OCI-LY7 (cell line): ENCODE results near the gene FAM200B. TPM values are rescaled to one million over a fixed set of nuclear protein-coding genes. Genes with fewer than 3 reads are reported as not detected.

Experiments
- BruUV-seq: library from RNA; stranded (reverse); fragments of 400-500 nt; replicated peaks from 2 replicates; lab custom pipeline; 2021; lab: Mats Ljungman, UMichigan
- CTCF ChIA-PET: fragments of 300-600 bp; sonication (Branson Sonifier 250); formaldehyde crosslinking; loops from one replicate; lab custom pipeline; 2022; ENCODE audit warnings: antibody characterized with exemption; ENCODE audit not compliant: unreplicated experiment; lab: Charles Lee
- POLR2A ChIA-PET: fragments of 300-600 bp; sonication (Branson Sonifier 250); formaldehyde crosslinking; loops from one replicate; lab custom pipeline; 2022; ENCODE audit warnings: antibody characterized with exemption; lab: Charles Lee
- DNase-seq: peaks from one replicate; pipeline ENCODE4 v3.0.0-alpha.2; 2015; ENCODE audit warnings: low spot score
- H2AFZ ChIP-seq: fragments of 200-600 bp; sonication (generic), shearing (Covaris generic); 2 replicates; pipeline ENCODE4 v1.6.1; 2014; ENCODE audit warnings: mild to moderate bottlenecking, antibody characterized with exemption, low read length, moderate library complexity
- H3K27ac ChIP-seq: fragments of 200-600 bp; sonication (generic); 2 replicates; pipeline ENCODE4 v1.5.1; 2014; ENCODE audit warnings: mixed run types, low read depth, mild to moderate bottlenecking, moderate library complexity, low read length, inconsistent platforms; ENCODE audit not compliant: poor library complexity, severe bottlenecking
- H3K36me3 ChIP-seq: fragments of 200-600 bp; sonication (generic); 2 replicates; pipeline ENCODE4 v1.6.1; 2014; ENCODE audit warnings: mild to moderate bottlenecking, antibody characterized with exemption, low read length, moderate library complexity, mixed read lengths; ENCODE audit not compliant: insufficient read depth
- H3K4me1 ChIP-seq: fragments of 200-600 bp; sonication (generic); 2 replicates; pipeline ENCODE4 v1.5.1; 2014; ENCODE audit warnings: mild to moderate bottlenecking, low read length; ENCODE audit not compliant: insufficient read depth, poor library complexity, severe bottlenecking
- H3K4me2 ChIP-seq: fragments of 200-600 bp; sonication (generic); 2 replicates; pipeline ENCODE4 v1.6.1; 2014; ENCODE audit warnings: mild to moderate bottlenecking, low read length
- H3K4me3 ChIP-seq: fragments of 200-600 bp; sonication (generic); 2 replicates; pipeline ENCODE4 v1.5.1; 2014; ENCODE audit warnings: mild to moderate bottlenecking, low read depth, low read length; ENCODE audit not compliant: poor library complexity, severe bottlenecking
- H3K79me2 ChIP-seq: fragments of 200-600 bp; sonication (generic); 2 replicates; pipeline ENCODE4 v1.6.1; 2016; ENCODE audit warnings: low read depth, mild to moderate bottlenecking, low read length, moderate library complexity, mixed read lengths; ENCODE audit not compliant: insufficient read depth
- H3K9me2 ChIP-seq: fragments of 200-600 bp; sonication (generic); 2 replicates; pipeline ENCODE4 v1.6.1; 2016; ENCODE audit warnings: mild to moderate bottlenecking, low read length, mixed read lengths; ENCODE audit not compliant: insufficient read depth
- H3K9me3 ChIP-seq: fragments of 200-600 bp; sonication (generic); 2 replicates; pipeline ENCODE4 v1.6.1; 2014; ENCODE audit warnings: mild to moderate bottlenecking, mixed run types, low read length, mixed read lengths
- H4K20me1 ChIP-seq: fragments of 200-600 bp; sonication (generic); 2 replicates; pipeline ENCODE4 v1.6.1; 2014; ENCODE audit warnings: mild to moderate bottlenecking, antibody characterized with exemption, low read length, moderate library complexity, mixed read lengths; ENCODE audit not compliant: insufficient read depth
- CTCF ChIP-seq: fragments of 200-600 bp; sonication (generic); conservative IDR thresholded peaks from 2 replicates; pipeline ENCODE4 v1.5.1; 2014; ENCODE audit warnings: mild to moderate bottlenecking, antibody characterized with exemption, low read length, moderate library complexity, mixed read lengths
- EZH2phosphoT487 ChIP-seq: fragments of 200-600 bp; sonication (generic); IDR thresholded peaks from 2 replicates; pipeline ENCODE4 v1.6.1; 2018; ENCODE audit warnings: low read depth, borderline replicate concordance, mild to moderate bottlenecking, mixed run types, antibody characterized with exemption, low read length, moderate library complexity, mixed read lengths
- intact Hi-C: fragments of 100-400 bp; cut with micrococcal nuclease; formaldehyde crosslinking; loops from one replicate; pipeline ENCODE4 v1.10.0; 2022; ENCODE audit not compliant: unreplicated experiment
- total RNA-seq, 2 experiments: library from RNA; depleted of rRNA in 1 of 2; stranded (reverse); fragments of >200 nt in 1 of 2; shearing (Covaris generic) in 1 of 2; gene quantifications; 2 replicates each; pipeline ENCODE4 v1.2.3, GENCODE V29; 2014 to 2022

Gene FAM200B
- total RNA-seq, 2 experiments from 2014 or later, result 11.5 to 25.0 TPM

GRCh38 chr4:15670576-15670975 lies 11.1 kb upstream of the FAM200B start:
- Histone ChIP-seq H4K20me1 (peaks cover 5% of the 10 kb centered on the region; the same call in 1 of the 2 replicates), H2AFZ (no peak overlapping the region), H3K79me2 (peaks cover 54% of the 10 kb centered on the region), H3K4me1 (peaks cover 38% of the 10 kb centered on the region), H3K36me3 (peaks cover 67% of the 10 kb centered on the region), H3K9me3 (peaks cover 3% of the 10 kb centered on the region; the same call in 1 of the 2 replicates), H3K9me2 (no peaks in the 10 kb centered on the region), H3K4me2 (no peak overlapping the region), H3K4me3 (no peak overlapping the region), H3K27ac (no peak overlapping the region)
- TF ChIP-seq CTCF (no peak), EZH2phosphoT487 (no peak)
- ChIA-PET CTCF (no interaction called here), POLR2A (interaction anchor here (0.7 to 8.4 kb wide), 8 partner anchors 8 to 262 kb away, joined by 4 to 67 read pairs (median 5); partner anchors contain the start of gene FBXL5)
- no TSS peak for BruUV-seq
- no peak for DNase-seq
- intact Hi-C loops, result no loop called here

- Histone ChIP-seq H3K79me2 (peaks cover 69% of the 10 kb centered on the region), H3K36me3 (peaks cover 58% of the 10 kb centered on the region), H3K9me3 (peaks cover 6% of the 10 kb centered on the region; the same call in 1 of the 2 replicates), H2AFZ (no peak overlapping the region), H3K27ac (no peak overlapping the region), H3K4me2 (no peak overlapping the region), H3K9me2 (no peaks in the 10 kb centered on the region), H3K4me1 (peaks cover 53% of the 10 kb centered on the region), H3K4me3 (no peak overlapping the region), H4K20me1 (peaks cover 5% of the 10 kb centered on the region; the same call in 1 of the 2 replicates)
- ChIA-PET CTCF (no interaction called here), POLR2A (interaction anchor here (1.0 to 8.4 kb wide), 4 partner anchors 8 to 17 kb away, joined by 4 to 67 read pairs (median 6); partner anchors contain the start of gene FBXL5)
- no TSS peak for BruUV-seq
- intact Hi-C loops, result no loop called here
- TF ChIP-seq CTCF, result no peak
- no peak for TF ChIP-seq EZH2phosphoT487
- DNase-seq, result no peak
Observed at GRCh38 chr4:15672101-15672500, 9.5 kb upstream of the FAM200B start.

- H3K36me3 ChIP-seq, result peaks cover 53% of the 10 kb centered on the region
- H3K4me2 ChIP-seq, result no peak overlapping the region
- H3K27ac ChIP-seq, result no peak overlapping the region
- TF ChIP-seq CTCF, result no peak
- TF ChIP-seq EZH2phosphoT487, result no peak
- no TSS peak for BruUV-seq
- peaks cover 65% of the 10 kb centered on the region for H3K4me1 ChIP-seq
- H2AFZ ChIP-seq, result no peak overlapping the region
- ChIA-PET CTCF (interaction anchor here (0.9 kb wide), 1 partner anchor 16 kb away, joined by 3 read pairs; no protein-coding TSS in a partner anchor), POLR2A (interaction anchor here (0.6 to 8.4 kb wide), 7 partner anchors 10 to 419 kb away, joined by 3 to 67 read pairs (median 3); partner anchors contain the start of gene FBXL5)
- peaks cover 5% of the 10 kb centered on the region; the same call in 1 of the 2 replicates for H4K20me1 ChIP-seq
- no peak for DNase-seq
- H3K4me3 ChIP-seq, result no peak overlapping the region
- no peaks in the 10 kb centered on the region for H3K9me2 ChIP-seq
- peaks cover 82% of the 10 kb centered on the region for H3K79me2 ChIP-seq
- peaks cover 6% of the 10 kb centered on the region; the same call in 1 of the 2 replicates for H3K9me3 ChIP-seq
- intact Hi-C loops, result no loop called here
Observed at GRCh38 chr4:15673337-15673736, 8.3 kb upstream of the FAM200B start.
